Tibial artery (tissue), 4 donors: ENCODE data around the gene FHDC1.

Experiments used
- DNase-seq, 2 donors: peaks; one replicate each; pipeline ENCODE4 v3.0.0-alpha.2; 2019
- H3K27ac ChIP-seq, 2 donors: fragments of 200-600 bp; sonication (generic) in 1 of 2; 1 replicate in 1 of 2; 2 replicates in 1 of 2; pipeline ENCODE4 v1.5.1; 2018 to 2019; ENCODE audit warnings: mild to moderate bottlenecking in 1 of 2
- H3K27me3 ChIP-seq, 2 donors: fragments of 200-600 bp; sonication (generic) in 1 of 2; one replicate each; pipeline versions ENCODE4 v1.5.1 to v1.6.0; 2016 to 2019
- H3K36me3 ChIP-seq, 3 donors: fragments of 200-600 bp; sonication (generic) in 2 of 3; one replicate each; pipeline ENCODE4 v1.5.1; 2016 to 2019; ENCODE audit warnings: mild to moderate bottlenecking in 2 of 3
- H3K4me1 ChIP-seq, 4 donors: fragments of 200-600 bp; sonication (generic) in 2 of 4; 1 replicate in 3 of 4; 2 replicates in 1 of 4; pipeline ENCODE4 v1.5.1; 2016 to 2019
- H3K4me3 ChIP-seq, 2 donors: fragments of 200-600 bp; sonication (generic) in 1 of 2; 1 replicate in 1 of 2; 2 replicates in 1 of 2; pipeline ENCODE4 v1.5.1; 2018 to 2019; ENCODE audit warnings: mild to moderate bottlenecking in 2 of 2
- H3K9me3 ChIP-seq, 3 donors: fragments of 200-600 bp; sonication (generic) in 1 of 3; one replicate each; pipeline ENCODE4 v1.5.1; 2016 to 2019
- intact Hi-C: fragments of 100-400 bp; cut with DNase I; formaldehyde crosslinking; loops from one replicate; pipeline ENCODE4 v1.15.0; 2023; ENCODE audit warnings: low total_unique reads
- TF ChIP-seq, protein P1 (sequence below), 2 experiments: fragments of 200-600 bp in 1 of 2; fragments of 450-650 bp in 1 of 2; IDR thresholded peaks; one replicate each; pipeline ENCODE4 v1.5.1; 2017 to 2019; ENCODE audit warnings: antibody characterized with exemption in 2 of 2, mild to moderate bottlenecking in 1 of 2, moderate library complexity in 1 of 2

The FHDC1 gene

GRCh38 chr4:152941411-152941810 is 5.3 kb downstream of the FHDC1 start:
- no peak for DNase-seq
- H3K4me1 ChIP-seq: peaks cover 0 to 23% (median 12%) of the 10 kb centered on the region in 4 donors
- H3K27ac ChIP-seq: no peak overlapping the region
- no peaks in the 10 kb centered on the region for H3K9me3 ChIP-seq
- no peak overlapping the region for H3K4me3 ChIP-seq
- H3K27me3 ChIP-seq: peaks cover 0 to 29% of the 10 kb centered on the region in 2 donors
- TF ChIP-seq, protein P1, sequence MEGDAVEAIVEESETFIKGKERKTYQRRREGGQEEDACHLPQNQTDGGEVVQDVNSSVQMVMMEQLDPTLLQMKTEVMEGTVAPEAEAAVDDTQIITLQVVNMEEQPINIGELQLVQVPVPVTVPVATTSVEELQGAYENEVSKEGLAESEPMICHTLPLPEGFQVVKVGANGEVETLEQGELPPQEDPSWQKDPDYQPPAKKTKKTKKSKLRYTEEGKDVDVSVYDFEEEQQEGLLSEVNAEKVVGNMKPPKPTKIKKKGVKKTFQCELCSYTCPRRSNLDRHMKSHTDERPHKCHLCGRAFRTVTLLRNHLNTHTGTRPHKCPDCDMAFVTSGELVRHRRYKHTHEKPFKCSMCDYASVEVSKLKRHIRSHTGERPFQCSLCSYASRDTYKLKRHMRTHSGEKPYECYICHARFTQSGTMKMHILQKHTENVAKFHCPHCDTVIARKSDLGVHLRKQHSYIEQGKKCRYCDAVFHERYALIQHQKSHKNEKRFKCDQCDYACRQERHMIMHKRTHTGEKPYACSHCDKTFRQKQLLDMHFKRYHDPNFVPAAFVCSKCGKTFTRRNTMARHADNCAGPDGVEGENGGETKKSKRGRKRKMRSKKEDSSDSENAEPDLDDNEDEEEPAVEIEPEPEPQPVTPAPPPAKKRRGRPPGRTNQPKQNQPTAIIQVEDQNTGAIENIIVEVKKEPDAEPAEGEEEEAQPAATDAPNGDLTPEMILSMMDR (IDR thresholded peaks at IDR 0.05): no peak
- intact Hi-C loops: no loop called here
- no peaks in the 10 kb centered on the region for H3K36me3 ChIP-seq

DNA sequence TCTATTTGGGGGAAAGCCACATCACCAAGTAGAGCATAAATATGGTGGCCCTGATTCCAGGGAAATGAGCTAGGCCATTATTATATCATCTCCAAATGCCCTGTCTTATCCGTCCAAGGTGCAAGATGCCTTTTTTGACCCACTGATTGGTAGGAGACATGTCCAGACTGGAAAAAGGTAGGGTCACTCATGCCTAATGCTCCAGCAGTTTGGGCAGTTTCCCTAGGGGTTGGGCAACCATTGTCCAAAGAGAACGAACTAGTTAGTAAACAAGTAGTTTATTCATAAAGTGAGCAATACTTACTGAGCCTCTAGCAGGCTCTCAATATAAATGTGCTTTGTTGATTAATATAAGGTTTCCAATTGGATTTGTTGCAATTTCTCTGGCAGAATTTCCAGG is 6.2 kb downstream of the FHDC1 start:
- Histone ChIP-seq H3K27ac (no peak overlapping the region), H3K4me1 (peaks cover 0 to 13% (median 5%) of the 10 kb centered on the region in 4 donors), H3K4me3 (no peak overlapping the region), H3K27me3 (peaks cover 0 to 20% of the 10 kb centered on the region in 2 donors), H3K36me3 (no peaks in the 10 kb centered on the region), H3K9me3 (no peaks in the 10 kb centered on the region)
- no peak for DNase-seq
- TF ChIP-seq, protein P1 (IDR thresholded peaks at IDR 0.05): no peak
- intact Hi-C loops: no loop called here

GRCh38 chr4:152943672-152944071 is 7.5 kb downstream of the FHDC1 start:
- Histone ChIP-seq H3K4me3 (no peak overlapping the region), H3K36me3 (no peaks in the 10 kb centered on the region), H3K27ac (no peak overlapping the region), H3K9me3 (no peaks in the 10 kb centered on the region), H3K4me1 (peaks cover 0 to under 1% (median under 1%) of the 10 kb centered on the region in 4 donors), H3K27me3 (peaks cover 0 to 14% of the 10 kb centered on the region in 2 donors)
- TF ChIP-seq, protein P1 (IDR thresholded peaks at IDR 0.05): no peak
- intact Hi-C loops: no loop called here
- DNase-seq: no peak

- no peaks in the 10 kb centered on the region for H3K4me1 ChIP-seq
- no peak for DNase-seq
- no peak overlapping the region for H3K4me3 ChIP-seq
- intact Hi-C loops: no loop called here
- H3K27me3 ChIP-seq: peaks cover 0 to 4% of the 10 kb centered on the region in 2 donors
- no peaks in the 10 kb centered on the region for H3K9me3 ChIP-seq
- H3K27ac ChIP-seq: no peak overlapping the region
- no peaks in the 10 kb centered on the region for H3K36me3 ChIP-seq
- TF ChIP-seq, protein P1 (IDR thresholded peaks at IDR 0.05): no peak
These were observed 8.7 kb downstream of the FHDC1 start for GRCh38 chr4:152944666-152945320.

DNA sequence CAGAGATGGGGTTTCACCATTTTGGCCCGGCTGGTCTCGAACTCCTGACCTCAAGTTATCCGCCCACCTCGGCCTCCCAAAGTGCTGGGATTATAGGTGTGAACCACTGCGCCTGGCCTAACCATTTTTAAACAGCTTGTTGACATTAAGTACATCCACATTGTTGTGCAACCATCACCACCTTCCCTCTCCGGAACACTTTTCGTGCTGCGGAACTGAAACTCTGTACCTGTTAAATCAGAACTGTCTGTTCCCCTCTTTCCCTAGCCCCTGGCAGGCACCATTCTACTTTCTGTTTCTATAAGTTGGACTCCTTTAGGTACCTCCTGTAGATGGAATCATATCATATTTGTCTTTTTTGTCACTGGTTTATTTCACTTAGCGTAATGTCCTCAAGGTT is 9.5 kb downstream of the FHDC1 start:
- Histone ChIP-seq H3K4me1 (no peaks in the 10 kb centered on the region), H3K27ac (no peak overlapping the region), H3K27me3 (peaks cover 0 to under 1% of the 10 kb centered on the region in 2 donors), H3K36me3 (no peaks in the 10 kb centered on the region), H3K4me3 (no peak overlapping the region), H3K9me3 (no peaks in the 10 kb centered on the region)
- intact Hi-C loops: no loop called here
- DNase-seq: no peak
- TF ChIP-seq, protein P1 (IDR thresholded peaks at IDR 0.05): no peak
